Fibroblast of mammary gland (primary cell): ENCODE results near the gene EBF3.

Experiments used
- DNase-seq: peaks from one replicate; pipeline ENCODE4 v3.0.0-alpha.2; 2010; ENCODE audit warnings: low read depth
- H3K4me3 ChIP-seq: 2 replicates; pipeline ENCODE4 v1.5.1; 2011; ENCODE audit warnings: low read depth, mild to moderate bottlenecking, low read length, moderate library complexity; ENCODE audit not compliant: control insufficient read depth
- CTCF ChIP-seq: conservative IDR thresholded peaks from 2 replicates; pipeline ENCODE4 v1.5.1; 2011; ENCODE audit warnings: low read depth, low read length, inconsistent platforms; ENCODE audit not compliant: control insufficient read depth, insufficient read depth

Gene EBF3

GRCh38 chr10:129868449-129869035 is 95.5 kb downstream of the EBF3 start:
- no peak for TF ChIP-seq CTCF
- no peak for DNase-seq

GRCh38 chr10:129867631-129868179 is 96.4 kb downstream of the EBF3 start:
- no peak for TF ChIP-seq CTCF
- H3K4me3 ChIP-seq, result no peak overlapping the region
- DNase-seq, result no peak

More at GRCh38 chr10:129868449-129869035, 95.5 kb downstream of the EBF3 start:
- H3K4me3 ChIP-seq, result no peak overlapping the region

GRCh38 chr10:129866894-129867293 is 97.2 kb downstream of the EBF3 start:
- no peak overlapping the region for H3K4me3 ChIP-seq
- TF ChIP-seq CTCF, result no peak
- DNase-seq, result no peak

GRCh38 chr10:129865960-129866359 is 98.1 kb downstream of the EBF3 start:
- no peak for TF ChIP-seq CTCF
- no peak overlapping the region for H3K4me3 ChIP-seq
- no peak for DNase-seq

- H3K4me3 ChIP-seq, result no peak overlapping the region
- TF ChIP-seq CTCF, result no peak
- no peak for DNase-seq
Observed at GRCh38 chr10:129865413-129865812, 98.7 kb downstream of the EBF3 start.

- no peak for TF ChIP-seq CTCF
- DNase-seq, result peak; percentile 37
- H3K4me3 ChIP-seq, result no peak overlapping the region
Observed at GRCh38 chr10:129864601-129865126, 99.4 kb downstream of the EBF3 start.
